K562 (cell line): ENCODE results near the gene TMEM100. TPM values are rescaled to one million over a fixed set of nuclear protein-coding genes. Genes with fewer than 3 reads are reported as not detected.

Source experiments
- ATF1 ChIP-seq, 2 experiments: fragments of 450-650 bp in 1 of 2; IDR thresholded peaks; 2 replicates each; pipeline ENCODE4 v1.6.1; 2016; ENCODE audit warnings: missing compliant biosample characterization in 1 of 2, missing genetic modification characterization in 1 of 2
- DPF2 ChIP-seq: fragments of 450-650 bp; IDR thresholded peaks from 2 replicates; pipeline ENCODE4 v1.6.1; 2016
- FOSL1 ChIP-seq: fragments of 200-800 bp; sonication (Bioruptor generic); conservative IDR thresholded peaks from 2 replicates; pipeline ENCODE4 v1.6.1; 2016; ENCODE audit warnings: missing genetic modification characterization, missing compliant biosample characterization
- GABPB1 ChIP-seq: sonication (generic); formaldehyde crosslinking; IDR thresholded peaks from 2 replicates; pipeline ENCODE4 v1.8.0; 2022; ENCODE audit warnings: mild to moderate bottlenecking, missing genetic modification reagents
- KAT7 ChIP-seq: sonication (generic); formaldehyde crosslinking; IDR thresholded peaks from 2 replicates; pipeline ENCODE4 v1.8.0; 2022; ENCODE audit warnings: missing genetic modification reagents, mild to moderate bottlenecking, borderline replicate concordance
- KDM2B ChIP-seq: fragments of 250-450 bp; sonication (Bioruptor Pico); IDR thresholded peaks from 2 replicates; pipeline ENCODE4 v1.8.0; 2021; ENCODE audit warnings: mild to moderate bottlenecking, moderate library complexity
- NKRF ChIP-seq: fragments of 450-650 bp; IDR thresholded peaks from 2 replicates; pipeline ENCODE4 v1.6.1; 2016; ENCODE audit warnings: borderline replicate concordance
- PHF20 ChIP-seq: fragments of 450-650 bp; IDR thresholded peaks from 2 replicates; pipeline ENCODE4 v1.6.1; 2018; ENCODE audit not compliant: partially characterized antibody
- PRDM10 ChIP-seq: fragments of 450-650 bp; IDR thresholded peaks from 2 replicates; pipeline ENCODE4 v1.6.1; 2018; ENCODE audit not compliant: partially characterized antibody
- RBFOX2 ChIP-seq: fragments of 200-400 bp; formaldehyde crosslinking; IDR thresholded peaks from 2 replicates; pipeline ENCODE4 v1.6.1; 2017; ENCODE audit warnings: low read depth, mild to moderate bottlenecking, low read length, moderate library complexity
- SIN3B ChIP-seq: fragments of 450-650 bp; IDR thresholded peaks from 2 replicates; pipeline ENCODE4 v1.6.1; 2017; ENCODE audit warnings: low read depth, mild to moderate bottlenecking, moderate library complexity
- SIRT6 ChIP-seq: IDR thresholded peaks from one replicate; pipeline ENCODE4 v1.6.1; 2012; ENCODE audit warnings: low read depth, mild to moderate bottlenecking, control low read depth, inconsistent platforms, low read length, moderate library complexity
- SMARCA5 ChIP-seq: fragments of 450-650 bp; IDR thresholded peaks from 2 replicates; pipeline ENCODE4 v1.6.1; 2016
- TAF9B ChIP-seq: fragments of 450-650 bp; IDR thresholded peaks from 2 replicates; pipeline ENCODE4 v1.6.1; 2018; ENCODE audit warnings: mild to moderate bottlenecking; ENCODE audit not compliant: partially characterized antibody
- ZNF436 ChIP-seq: fragments of 250-450, 450-650 bp; sonication (Bioruptor Pico); formaldehyde crosslinking; IDR thresholded peaks from 2 replicates; pipeline ENCODE4 v1.7.0; 2020; ENCODE audit warnings: mild to moderate bottlenecking
- ZNF444 ChIP-seq: fragments of 250-450 bp; sonication (Bioruptor Pico); IDR thresholded peaks from 2 replicates; pipeline ENCODE4 v1.4.0; 2020; ENCODE audit warnings: mild to moderate bottlenecking, moderate library complexity
- ZNF584 ChIP-seq: fragments of 200-800 bp; sonication (Bioruptor generic); IDR thresholded peaks from 2 replicates; pipeline ENCODE4 v1.6.1; 2016; ENCODE audit warnings: low read depth, mild to moderate bottlenecking, missing genetic modification characterization, missing compliant biosample characterization
- polyA plus RNA-seq, 8 experiments: library from polyadenylated mRNA; depleted of rRNA in 4 of 8; stranded (reverse) in 5 of 8; unstranded in 3 of 8; fragments of >200 nt; fragmentation: Nextera tagmentation in 2 of 8; fragmentation: Illumina TruSeq in 1 of 8; extraction: Ambion mirVana in 2 of 8; extraction: Trizol in 1 of 8; gene quantifications; 2 replicates each; pipeline versions ENCODE4 v1.2.1 to v1.2.3, GENCODE V29; 2011 to 2014; ENCODE audit warnings: inconsistent platforms in 1 of 8, missing spikeins in 1 of 8
- total RNA-seq, 7 experiments: library from RNA; depleted of rRNA in 6 of 7; stranded (reverse); fragments of >200 nt in 6 of 7; fragmentation: Illumina TruSeq in 2 of 7; extraction: Trizol in 2 of 7; gene quantifications; 2 replicates each; pipeline versions ENCODE4 v1.2.1 to v1.2.3, GENCODE V29; 2011 to 2021; ENCODE audit warnings: low replicate concordance in 1 of 7
- TF ChIP-seq, protein P1 (sequence below): fragments of 450-650 bp; IDR thresholded peaks from 2 replicates; pipeline ENCODE4 v1.6.1; 2017; ENCODE audit warnings: antibody characterized with exemption, mild to moderate bottlenecking

The TMEM100 gene
- total and polyA plus RNA-seq, 9 of the 15 experiments (the other 6 are each of a cell fraction or from before 2014, with no cell fraction given) = 0.12 to 0.50 (median 0.19) TPM

GRCh38 chr17:55750750-55751657 is 28.3 kb upstream of the TMEM100 start, which contains the start of gene PCTP (continued):
- TF ChIP-seq DPF2 = peak; percentile 36; the same call in 1 of the 2 replicates
- TF ChIP-seq RBFOX2 = peak; percentile 96
- no peak for TF ChIP-seq ZNF436 (CRISPR knock-in tag)
- TF ChIP-seq, protein P1, sequence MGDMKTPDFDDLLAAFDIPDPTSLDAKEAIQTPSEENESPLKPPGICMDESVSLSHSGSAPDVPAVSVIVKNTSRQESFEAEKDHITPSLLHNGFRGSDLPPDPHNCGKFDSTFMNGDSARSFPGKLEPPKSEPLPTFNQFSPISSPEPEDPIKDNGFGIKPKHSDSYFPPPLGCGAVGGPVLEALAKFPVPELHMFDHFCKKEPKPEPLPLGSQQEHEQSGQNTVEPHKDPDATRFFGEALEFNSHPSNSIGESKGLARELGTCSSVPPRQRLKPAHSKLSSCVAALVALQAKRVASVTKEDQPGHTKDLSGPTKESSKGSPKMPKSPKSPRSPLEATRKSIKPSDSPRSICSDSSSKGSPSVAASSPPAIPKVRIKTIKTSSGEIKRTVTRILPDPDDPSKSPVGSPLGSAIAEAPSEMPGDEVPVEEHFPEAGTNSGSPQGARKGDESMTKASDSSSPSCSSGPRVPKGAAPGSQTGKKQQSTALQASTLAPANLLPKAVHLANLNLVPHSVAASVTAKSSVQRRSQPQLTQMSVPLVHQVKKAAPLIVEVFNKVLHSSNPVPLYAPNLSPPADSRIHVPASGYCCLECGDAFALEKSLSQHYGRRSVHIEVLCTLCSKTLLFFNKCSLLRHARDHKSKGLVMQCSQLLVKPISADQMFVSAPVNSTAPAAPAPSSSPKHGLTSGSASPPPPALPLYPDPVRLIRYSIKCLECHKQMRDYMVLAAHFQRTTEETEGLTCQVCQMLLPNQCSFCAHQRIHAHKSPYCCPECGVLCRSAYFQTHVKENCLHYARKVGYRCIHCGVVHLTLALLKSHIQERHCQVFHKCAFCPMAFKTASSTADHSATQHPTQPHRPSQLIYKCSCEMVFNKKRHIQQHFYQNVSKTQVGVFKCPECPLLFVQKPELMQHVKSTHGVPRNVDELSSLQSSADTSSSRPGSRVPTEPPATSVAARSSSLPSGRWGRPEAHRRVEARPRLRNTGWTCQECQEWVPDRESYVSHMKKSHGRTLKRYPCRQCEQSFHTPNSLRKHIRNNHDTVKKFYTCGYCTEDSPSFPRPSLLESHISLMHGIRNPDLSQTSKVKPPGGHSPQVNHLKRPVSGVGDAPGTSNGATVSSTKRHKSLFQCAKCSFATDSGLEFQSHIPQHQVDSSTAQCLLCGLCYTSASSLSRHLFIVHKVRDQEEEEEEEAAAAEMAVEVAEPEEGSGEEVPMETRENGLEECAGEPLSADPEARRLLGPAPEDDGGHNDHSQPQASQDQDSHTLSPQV = peak; percentile 50; the same call in 1 of the 2 replicates
- TF ChIP-seq GABPB1 (CRISPR knock-in tag) = peak; percentile 91
- TF ChIP-seq KAT7 (CRISPR knock-in tag) = peak; percentile 89
- no peak for TF ChIP-seq ZNF444 (CRISPR knock-in tag)
- peak; percentile 74 for TF ChIP-seq TAF9B
- no peak for TF ChIP-seq SIRT6
- no peak for TF ChIP-seq ATF1 (CRISPR knock-in tag; IDR thresholded peaks at IDR 0.05)
- TF ChIP-seq ATF1 (tag; IDR thresholded peaks at IDR 0.05) = peak; percentile 73
- TF ChIP-seq PRDM10 = peak; percentile 49
- peak; percentile 88 for TF ChIP-seq PHF20
- TF ChIP-seq SMARCA5 = no peak
- peak; percentile 67; the same call in 1 of the 2 replicates for TF ChIP-seq KDM2B
- TF ChIP-seq FOSL1 (tag) = 0 out of 2 replicates have a peak, but pooled peaks have one; percentile 29
- peak; percentile 58; the same call in 1 of the 2 replicates for TF ChIP-seq NKRF
- TF ChIP-seq ZNF584 (CRISPR knock-in tag) = no peak
- TF ChIP-seq SIN3B = peak; percentile 55; the same call in 1 of the 2 replicates
